Pericardium fibroblast (primary cell): Measurements from ENCODE around the gene SENP6. TPM values are rescaled to one million over a fixed set of nuclear protein-coding genes. Genes with fewer than 3 reads are reported as not detected.

ENCODE experiments used
- total RNA-seq: library from RNA; depleted of rRNA; stranded (reverse); fragments of >200 nt; gene quantifications from 2 replicates; pipeline ENCODE4 v1.2.3, GENCODE V29; 2015

The SENP6 gene
- total RNA-seq, result 41.9 and 42.2 TPM in 2 replicates

GRCh38 chr6:75601304-75602245, at the start of gene SENP6:
SENP6 (plus strand) TSS chr6:75601880; CDS start chr6:75602525, 645 bp downstream.

GRCh38 chr6:75748743-75749538, 147.3 kb downstream of the SENP6 start, which contains the start of gene MYO6:
MYO6 (plus strand) TSS chr6:75749239; CDS start chr6:75817548, 68,309 bp downstream.

Other genes starting within 250 kb of the SENP6 start
- 0.43 and 2.0 TPM in 2 replicates for gene FILIP1, start 108.1 kb upstream of the SENP6 start, total RNA-seq
- 5.6 and 6.4 TPM in 2 replicates for gene MYO6, start 147.4 kb downstream of the SENP6 start, total RNA-seq